HepG2 (cell line): Measurements from ENCODE around the gene RREB1.

Experiments used
- CAMTA2 ChIP-seq: sonication (generic); formaldehyde crosslinking; IDR thresholded peaks from 2 replicates; pipeline ENCODE4 v1.4.0; 2020; ENCODE audit warnings: mild to moderate bottlenecking, missing genetic modification reagents, borderline replicate concordance
- CTCF ChIP-seq: sonication (generic); formaldehyde crosslinking; IDR thresholded peaks from 2 replicates; pipeline ENCODE4 v1.5.0; 2020; ENCODE audit warnings: mild to moderate bottlenecking, missing genetic modification reagents, moderate library complexity
- ETV6 ChIP-seq: sonication (generic); formaldehyde crosslinking; conservative IDR thresholded peaks from 2 replicates; pipeline ENCODE4 v1.4.0; 2020; ENCODE audit warnings: missing genetic modification reagents
- MAX ChIP-seq: IDR thresholded peaks from 2 replicates; pipeline ENCODE4 v1.6.1; 2012; ENCODE audit warnings: inconsistent platforms
- MYC ChIP-seq: sonication (generic); formaldehyde crosslinking; IDR thresholded peaks from 2 replicates; pipeline ENCODE4 v1.9.0; 2021; ENCODE audit warnings: missing genetic modification reagents, borderline replicate concordance
- POLR2A ChIP-seq, 2 experiments: IDR thresholded peaks; 2 replicates each; pipeline ENCODE4 v1.6.1; 2011; ENCODE audit warnings: low read depth in 2 of 2, low read length in 2 of 2, mild to moderate bottlenecking in 1 of 2, moderate library complexity in 1 of 2; ENCODE audit not compliant: insufficient read depth in 1 of 2
- ZNF280D ChIP-seq: sonication (generic); formaldehyde crosslinking; IDR thresholded peaks from 2 replicates; pipeline ENCODE4 v1.5.1; 2020; ENCODE audit warnings: mild to moderate bottlenecking, missing genetic modification reagents
- ZZZ3 ChIP-seq: sonication (generic); formaldehyde crosslinking; IDR thresholded peaks from 2 replicates; pipeline ENCODE4 v1.4.0; 2020; ENCODE audit warnings: missing genetic modification reagents, mild to moderate bottlenecking, borderline replicate concordance

GRCh38 chr6:7273709-7274108, 165.9 kb downstream of the RREB1 start:
- TF ChIP-seq CAMTA2 (CRISPR knock-in tag) (no peak), POLR2A (IDR thresholded peaks at IDR 0.05; ENCODE audit: insufficient read depth in 1 of 2, low read depth in 2 of 2, low read length in 2 of 2) (no peak), ZNF280D (CRISPR knock-in tag) (no peak), MYC (CRISPR knock-in tag) (no peak), ZZZ3 (no peak), MAX (no peak), ETV6 (no peak), CTCF (CRISPR knock-in tag) (no peak)
